ENCODE measurements around the gene GAS2L1.

Gene GAS2L1

DNA sequence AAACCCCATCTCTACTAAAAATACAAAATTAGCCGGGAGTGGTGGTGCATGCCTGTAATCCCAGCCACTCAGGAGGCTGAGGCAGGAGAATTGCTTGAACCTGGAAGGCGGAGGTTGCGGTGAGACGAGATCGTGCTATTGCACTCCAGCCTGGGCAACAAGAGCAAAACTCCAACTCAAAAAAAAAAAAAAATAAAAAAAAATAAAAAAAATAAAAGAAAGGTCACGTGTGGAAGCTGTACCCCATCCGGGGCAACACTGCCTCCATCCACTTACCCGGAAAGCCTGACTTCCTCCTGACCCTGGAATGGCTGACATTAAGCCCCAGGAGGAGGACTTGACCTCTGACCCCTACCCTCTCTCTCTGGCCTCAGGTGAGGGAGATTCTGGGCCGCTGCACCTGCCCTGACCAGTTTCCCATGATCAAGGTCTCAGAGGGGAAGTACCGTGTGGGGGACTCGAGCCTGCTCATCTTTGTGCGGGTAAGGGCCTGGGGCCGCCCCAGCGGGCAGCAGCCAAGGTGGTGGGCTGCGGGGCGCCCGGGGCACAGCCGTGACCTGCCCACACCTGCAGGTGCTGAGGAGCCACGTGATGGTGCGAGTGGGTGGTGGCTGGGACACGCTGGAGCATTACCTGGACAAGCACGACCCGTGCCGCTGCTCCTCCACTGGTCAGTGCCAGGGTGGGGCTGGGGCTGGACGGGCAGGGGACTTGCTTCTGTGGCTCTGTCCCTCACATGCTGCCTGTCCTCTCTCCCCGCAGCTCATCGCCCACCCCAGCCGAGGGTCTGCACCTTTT is 3.8 kb downstream of the GAS2L1 start:
- H3K4me3 ChIP-seq (ENCODE audit: low read length), result no peak overlapping the region
- no peak for TF ChIP-seq ZNF274 (IDR thresholded peaks at IDR 0.05; ENCODE audit: low read depth, low read length)

DNA sequence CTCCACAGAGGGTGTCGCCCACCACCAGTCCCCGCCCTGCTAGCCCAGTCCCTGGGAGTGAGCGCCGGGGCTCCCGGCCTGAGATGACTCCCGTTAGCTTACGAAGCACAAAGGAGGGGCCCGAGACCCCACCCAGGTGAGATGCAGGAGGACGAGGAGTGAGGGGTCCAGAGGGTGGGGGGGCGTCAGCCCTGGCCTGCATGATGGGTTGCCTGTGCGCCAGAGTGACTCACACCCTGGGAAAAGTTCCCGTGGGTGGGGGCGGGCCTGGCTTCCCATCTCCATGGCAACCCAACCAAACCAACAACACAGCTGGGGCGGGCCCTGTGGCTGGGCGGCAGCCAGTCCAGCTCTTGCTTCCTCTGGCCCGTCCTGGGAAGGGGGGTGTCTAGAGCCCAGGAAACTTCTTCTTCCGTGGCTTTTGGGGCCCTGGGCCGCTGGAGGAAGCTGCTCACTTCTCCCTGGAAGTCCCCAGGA is 4.5 kb downstream of the GAS2L1 start:
- H3K4me3 ChIP-seq (ENCODE audit: low read length), result no peak overlapping the region
- TF ChIP-seq ZNF274 (IDR thresholded peaks at IDR 0.05; ENCODE audit: low read depth, low read length), result no peak

DNA sequence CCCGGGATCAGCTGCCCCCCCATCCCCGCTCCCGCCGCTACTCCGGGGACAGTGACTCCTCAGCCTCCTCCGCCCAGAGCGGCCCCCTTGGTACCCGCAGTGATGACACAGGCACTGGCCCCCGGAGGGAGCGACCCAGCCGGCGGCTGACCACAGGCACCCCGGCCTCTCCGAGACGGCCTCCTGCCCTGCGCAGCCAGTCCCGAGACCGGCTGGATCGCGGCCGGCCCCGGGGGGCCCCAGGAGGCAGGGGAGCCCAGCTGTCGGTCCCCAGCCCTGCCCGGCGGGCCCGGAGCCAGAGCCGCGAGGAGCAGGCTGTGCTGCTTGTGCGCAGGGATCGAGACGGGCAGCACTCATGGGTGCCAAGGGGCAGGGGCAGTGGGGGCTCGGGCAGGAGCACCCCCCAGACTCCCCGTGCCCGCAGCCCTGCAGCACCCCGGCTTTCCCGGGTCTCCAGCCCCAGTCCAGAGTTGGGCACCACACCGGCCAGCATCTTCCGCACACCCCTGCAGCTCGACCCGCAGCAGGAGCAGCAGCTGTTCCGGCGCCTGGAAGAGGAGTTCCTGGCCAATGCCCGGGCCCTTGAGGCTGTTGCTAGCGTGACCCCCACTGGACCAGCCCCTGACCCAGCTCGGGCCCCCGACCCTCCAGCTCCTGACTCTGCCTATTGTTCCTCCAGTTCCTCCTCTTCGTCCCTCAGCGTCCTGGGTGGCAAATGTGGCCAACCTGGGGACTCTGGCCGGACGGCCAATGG is 5.2 kb downstream of the GAS2L1 start:
- no peak overlapping the region for H3K4me3 ChIP-seq (ENCODE audit: low read length)
- TF ChIP-seq ZNF274 (IDR thresholded peaks at IDR 0.05; ENCODE audit: low read depth, low read length), result no peak

GRCh38 chr22:29312218-29313125 is 6.0 kb downstream of the GAS2L1 start:
- no peak for TF ChIP-seq ZNF274 (IDR thresholded peaks at IDR 0.05; ENCODE audit: low read depth, low read length)
- no peak overlapping the region for H3K4me3 ChIP-seq (ENCODE audit: low read length)

GRCh38 chr22:29313126-29313575 is 6.7 kb downstream of the GAS2L1 start:
- TF ChIP-seq ZNF274 (IDR thresholded peaks at IDR 0.05; ENCODE audit: low read depth, low read length), result no peak
- H3K4me3 ChIP-seq (ENCODE audit: low read length), result no peak overlapping the region

GRCh38 chr22:29313576-29314466 is 7.4 kb downstream of the GAS2L1 start:
- TF ChIP-seq ZNF274 (IDR thresholded peaks at IDR 0.05; ENCODE audit: low read depth, low read length), result no peak
- no peak overlapping the region for H3K4me3 ChIP-seq (ENCODE audit: low read length)

GRCh38 chr22:29314537-29315285 is 8.3 kb downstream of the GAS2L1 start:
- no peak overlapping the region; the same call in 1 of the 2 replicates for H3K4me3 ChIP-seq (ENCODE audit: low read length)
- TF ChIP-seq ZNF274 (IDR thresholded peaks at IDR 0.05; ENCODE audit: low read depth, low read length), result no peak

DNA sequence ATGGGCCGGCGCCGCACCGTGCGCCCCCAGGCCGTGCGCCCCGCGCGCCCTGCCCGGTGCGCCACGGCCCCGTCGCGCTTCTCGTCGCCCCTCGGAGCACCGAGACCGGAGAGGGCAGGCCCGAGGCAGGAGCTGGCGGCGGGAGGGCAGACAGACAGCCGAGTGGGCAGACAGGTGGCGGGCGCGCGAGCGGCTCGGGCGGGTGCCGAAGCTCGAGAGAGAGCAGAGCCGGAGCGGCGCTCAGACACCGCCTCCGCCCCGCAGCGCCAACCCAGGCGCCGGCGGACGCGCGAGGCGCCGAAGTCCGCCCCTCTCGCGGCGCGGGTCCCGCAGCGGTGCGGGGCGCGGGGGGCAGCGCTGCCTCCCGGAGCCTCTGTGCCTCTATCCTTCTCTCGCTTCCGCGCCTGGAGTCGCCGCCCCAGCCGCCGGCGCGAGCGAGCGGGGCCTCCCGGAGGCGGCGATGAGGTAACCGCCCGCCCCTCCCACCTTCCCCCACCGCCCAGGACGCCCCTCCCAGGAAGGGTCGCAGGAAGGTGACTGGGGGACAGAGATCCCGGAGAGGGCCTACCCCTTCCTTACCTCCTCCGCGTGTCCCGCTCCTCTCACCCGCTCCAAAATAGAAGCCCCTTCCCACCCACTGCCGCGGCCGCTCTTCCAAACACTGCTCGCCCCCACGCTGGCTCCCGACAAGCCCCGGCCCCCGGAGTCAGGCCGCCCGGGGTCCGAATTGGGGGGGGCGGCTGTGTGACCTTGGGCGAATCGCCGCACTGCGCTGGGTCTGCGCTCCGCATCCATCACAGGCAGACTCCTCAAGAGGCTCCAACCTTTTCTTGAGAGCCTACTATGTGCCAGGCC is 9.1 kb downstream of the GAS2L1 start, which contains the start of gene RASL10A:
TSS of gene RASL10A (minus strand) at position 412 of the 855 bp plus-strand sequence. CDS start 451 bp downstream, outside the sequence.
- no peak within 1 kb of the TSS; the same call in 1 of the 2 replicates for H3K4me3 ChIP-seq (ENCODE audit: low read length)
- TF ChIP-seq ZNF274 (IDR thresholded peaks at IDR 0.05; ENCODE audit: low read depth, low read length), result no peak

DNA sequence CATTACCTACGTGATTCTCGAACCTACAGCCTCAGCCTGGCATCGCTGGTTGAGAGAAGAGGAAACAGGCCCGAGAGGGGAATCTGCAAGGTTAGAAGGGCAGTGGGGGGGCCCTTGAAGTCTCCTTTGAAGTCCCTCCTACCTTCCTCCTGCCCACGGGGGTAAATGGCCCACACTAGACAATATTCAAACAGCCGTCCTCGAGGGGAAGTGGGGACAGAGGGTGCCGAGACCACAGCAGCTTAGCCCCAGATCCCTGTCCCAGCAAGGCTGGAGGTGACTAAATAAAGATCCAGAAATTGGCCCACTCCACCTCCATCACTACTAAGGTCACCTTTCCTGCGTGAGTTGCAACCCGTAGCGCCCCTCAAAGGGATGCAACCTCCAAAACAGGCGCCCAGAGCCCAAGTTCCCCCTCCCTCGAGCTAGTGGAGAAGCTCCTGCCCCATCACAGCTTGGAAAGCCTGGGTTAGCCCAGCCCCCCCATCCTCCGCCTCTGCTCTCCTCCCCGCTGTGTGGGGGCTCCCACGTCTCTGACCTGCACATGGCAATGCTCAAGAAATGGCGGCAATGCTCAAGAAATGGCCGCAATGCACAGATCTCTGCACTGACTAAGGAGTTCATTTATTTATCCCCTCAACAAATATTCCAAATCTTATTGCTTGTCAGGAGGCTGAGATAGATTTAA is 9.8 kb downstream of the GAS2L1 start:
- no peak overlapping the region for H3K4me3 ChIP-seq (ENCODE audit: low read length)
- no peak for TF ChIP-seq ZNF274 (IDR thresholded peaks at IDR 0.05; ENCODE audit: low read depth, low read length)

GRCh38 chr22:29317827-29318454 is 11.5 kb downstream of the GAS2L1 start:
- TF ChIP-seq ZNF274 (IDR thresholded peaks at IDR 0.05; ENCODE audit: low read depth, low read length), result no peak
- H3K4me3 ChIP-seq (ENCODE audit: low read length), result no peak overlapping the region
